GM13976 (cell line): ENCODE data around the gene AP1S3.

ENCODE experiments used
- DNase-seq: peaks from one replicate; pipeline ENCODE4 v3.0.0; 2012; ENCODE audit warnings: low spot score
- in situ Hi-C: fragments of 300-500 bp; cut with MboI; formaldehyde crosslinking; loops from one replicate; pipeline ENCODE4 v1.12.0; 2022; ENCODE audit warnings: low sequenced_read_pairs, mixed read lengths, inconsistent platforms; ENCODE audit not compliant: unreplicated experiment
- TF ChIP-seq, protein P1 (sequence below): IDR thresholded peaks from 2 replicates; pipeline ENCODE4 v1.5.1; 2012; ENCODE audit warnings: borderline replicate concordance, mild to moderate bottlenecking; ENCODE audit not compliant: insufficient read depth; ENCODE audit errors: extremely low read depth, missing control alignments, control extremely low read depth

Gene AP1S3

DNA sequence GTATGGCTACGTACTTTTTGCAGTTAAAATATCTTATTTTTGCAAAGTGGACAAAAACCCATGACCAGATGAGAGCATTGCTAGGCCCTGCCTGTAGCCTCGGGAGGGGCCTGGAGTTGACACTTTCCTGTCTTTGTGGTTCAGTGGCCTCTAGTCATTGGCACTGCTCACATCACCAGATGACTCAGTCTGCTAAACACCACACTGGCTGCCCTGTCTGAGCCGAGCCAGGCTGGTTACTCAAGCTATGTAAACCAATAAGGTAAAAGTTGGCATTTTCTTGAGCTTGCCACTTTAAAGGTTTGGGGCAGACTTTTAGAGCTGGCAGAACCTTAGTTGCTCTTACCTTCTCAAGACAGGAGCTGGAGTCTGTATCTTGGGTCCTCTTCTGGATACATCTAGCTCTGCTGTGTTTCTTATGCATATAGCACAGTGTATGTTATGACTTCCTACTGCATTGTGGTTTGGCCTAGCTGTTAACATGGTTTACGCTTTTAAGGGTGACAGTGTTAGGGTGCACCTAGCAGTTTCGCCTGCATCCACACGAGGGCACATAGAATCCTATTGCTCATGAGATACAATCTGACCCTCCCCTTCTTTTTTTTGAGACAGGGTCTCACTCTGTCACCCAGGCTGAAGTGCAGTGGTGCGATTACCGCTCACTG is 76.4 kb downstream of the AP1S3 start:
- in situ Hi-C loops, result no loop called here
- TF ChIP-seq, protein P1, sequence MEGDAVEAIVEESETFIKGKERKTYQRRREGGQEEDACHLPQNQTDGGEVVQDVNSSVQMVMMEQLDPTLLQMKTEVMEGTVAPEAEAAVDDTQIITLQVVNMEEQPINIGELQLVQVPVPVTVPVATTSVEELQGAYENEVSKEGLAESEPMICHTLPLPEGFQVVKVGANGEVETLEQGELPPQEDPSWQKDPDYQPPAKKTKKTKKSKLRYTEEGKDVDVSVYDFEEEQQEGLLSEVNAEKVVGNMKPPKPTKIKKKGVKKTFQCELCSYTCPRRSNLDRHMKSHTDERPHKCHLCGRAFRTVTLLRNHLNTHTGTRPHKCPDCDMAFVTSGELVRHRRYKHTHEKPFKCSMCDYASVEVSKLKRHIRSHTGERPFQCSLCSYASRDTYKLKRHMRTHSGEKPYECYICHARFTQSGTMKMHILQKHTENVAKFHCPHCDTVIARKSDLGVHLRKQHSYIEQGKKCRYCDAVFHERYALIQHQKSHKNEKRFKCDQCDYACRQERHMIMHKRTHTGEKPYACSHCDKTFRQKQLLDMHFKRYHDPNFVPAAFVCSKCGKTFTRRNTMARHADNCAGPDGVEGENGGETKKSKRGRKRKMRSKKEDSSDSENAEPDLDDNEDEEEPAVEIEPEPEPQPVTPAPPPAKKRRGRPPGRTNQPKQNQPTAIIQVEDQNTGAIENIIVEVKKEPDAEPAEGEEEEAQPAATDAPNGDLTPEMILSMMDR, result no peak
- DNase-seq, result no peak

DNA sequence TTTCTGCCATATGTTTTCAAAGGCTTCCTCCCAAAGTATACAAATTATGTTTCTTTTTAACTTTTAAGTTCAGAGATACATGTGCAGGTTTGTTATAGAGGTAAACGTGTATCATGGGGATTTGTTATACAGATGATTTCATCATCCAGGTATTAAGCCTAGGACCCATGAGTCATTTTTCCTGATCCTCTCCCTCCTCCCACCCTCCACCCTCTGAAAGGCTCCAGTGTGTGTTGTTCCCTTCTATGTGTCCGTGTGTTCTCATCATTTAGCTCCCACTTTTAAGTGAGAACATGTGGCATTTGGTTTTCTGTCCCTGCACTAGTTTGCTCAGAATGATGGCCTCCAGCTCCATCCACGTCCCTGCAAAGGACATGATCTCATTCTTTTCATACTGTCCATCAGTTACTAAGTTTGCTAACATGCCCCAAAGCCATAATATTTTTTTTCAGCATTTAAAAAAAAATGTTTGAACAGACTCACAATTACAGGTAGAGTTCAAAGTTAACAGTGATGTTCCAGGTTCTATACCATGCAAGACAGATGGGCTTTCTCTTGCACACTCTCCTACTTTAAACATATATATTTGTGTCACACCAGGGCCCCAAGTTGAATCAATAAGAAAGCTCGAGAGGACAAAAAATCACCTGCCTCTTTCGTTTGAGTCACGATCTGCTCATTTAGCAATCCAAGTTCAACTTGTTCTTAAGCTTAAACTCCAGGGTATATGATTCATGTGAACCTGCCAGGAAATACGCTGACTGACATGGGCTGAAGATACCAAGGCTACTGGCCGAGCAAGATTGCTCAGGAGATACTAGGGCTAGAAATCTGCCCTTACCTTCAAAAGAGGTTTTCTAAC is 77.6 kb downstream of the AP1S3 start:
- DNase-seq, result no peak
- TF ChIP-seq, protein P1, result no peak
- in situ Hi-C loops, result no loop called here

DNA sequence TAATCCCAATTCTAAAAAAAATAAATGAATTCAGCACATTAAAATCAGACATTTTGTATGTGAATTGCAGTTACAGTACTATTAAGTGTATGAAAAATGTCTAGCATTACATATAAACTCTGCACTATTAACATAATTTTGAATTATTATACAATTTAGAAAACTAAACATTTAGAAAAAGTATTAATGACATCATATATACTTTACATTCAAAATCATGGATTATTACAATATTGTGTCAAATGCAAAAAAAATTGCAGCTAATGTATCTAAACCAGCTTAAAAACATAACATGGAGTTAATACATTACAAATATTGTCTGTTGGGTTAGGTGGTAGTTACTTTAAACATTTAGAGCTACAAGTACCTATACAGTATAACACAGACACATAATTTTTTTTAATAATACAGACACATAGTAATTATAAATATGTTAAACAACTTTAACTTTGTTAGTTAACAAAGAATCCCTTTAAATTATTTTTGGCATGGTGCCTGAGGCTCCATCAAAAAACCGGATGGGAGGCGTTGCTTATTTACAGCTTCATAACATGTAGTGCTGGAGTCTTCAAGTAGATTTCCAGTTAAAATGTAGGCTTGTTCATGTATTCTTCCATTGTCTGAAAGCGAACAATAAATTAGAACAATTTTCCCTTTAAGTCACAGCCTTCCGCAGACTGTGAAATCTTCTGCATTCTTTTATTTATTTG is 79.1 kb downstream of the AP1S3 start:
- in situ Hi-C loops, result no loop called here
- TF ChIP-seq, protein P1, result no peak
- DNase-seq, result no peak

DNA sequence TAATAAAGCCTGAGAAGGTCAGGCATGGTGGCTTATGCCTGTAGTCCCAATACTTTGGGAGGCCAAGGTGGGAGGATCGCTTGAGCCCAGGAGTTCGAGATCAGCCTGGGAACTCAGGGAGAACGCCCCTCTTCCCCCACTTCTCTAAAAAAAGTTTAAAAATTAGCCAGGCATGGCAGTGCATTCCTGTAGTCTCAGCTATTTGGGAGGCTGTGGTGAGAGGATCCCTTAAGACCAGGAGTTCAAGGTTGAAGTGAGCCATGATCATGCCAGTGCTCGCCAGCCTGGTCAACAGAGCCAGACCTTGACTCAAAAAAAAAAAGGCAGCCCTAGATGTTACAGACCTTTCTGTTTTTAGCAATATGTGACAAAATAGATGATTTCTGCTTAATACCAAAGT is 83.4 kb downstream of the AP1S3 start:
- TF ChIP-seq, protein P1, result no peak
- in situ Hi-C loops, result no loop called here

DNA sequence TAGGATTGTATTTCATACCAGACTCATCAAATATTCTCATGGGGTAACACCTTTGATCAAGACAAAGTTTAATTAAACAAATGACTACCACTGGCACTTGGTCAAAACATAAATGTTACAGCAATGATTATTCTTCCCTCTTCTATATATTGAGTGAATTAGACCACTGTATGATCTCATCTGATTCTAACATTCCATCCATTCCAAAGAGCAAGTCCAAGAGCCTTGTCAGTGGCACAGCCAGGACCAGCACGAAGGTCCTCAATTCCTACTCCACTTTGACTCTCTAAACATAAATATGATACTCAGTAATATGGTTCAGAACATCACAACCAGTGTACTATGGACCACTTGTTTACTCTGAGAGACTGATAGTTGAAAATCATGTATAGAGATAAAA is 86.4 kb downstream of the AP1S3 start:
- DNase-seq, result no peak

More for the DNA sequence above, 83.4 kb downstream of the AP1S3 start:
- no peak for DNase-seq

More for the DNA sequence above, 86.4 kb downstream of the AP1S3 start:
- TF ChIP-seq, protein P1, result no peak
- in situ Hi-C loops, result no loop called here
